GM08714 (cell line): Measurements from ENCODE around the gene TTC24.

Experiments used
- H3K4me3 ChIP-seq: fragments of 200-500 bp; sonication (Bioruptor generic); 2 replicates; pipeline ENCODE4 v1.5.1; 2014; ENCODE audit warnings: mild to moderate bottlenecking, low read length, inconsistent platforms
- ZNF274 ChIP-seq: IDR thresholded peaks from 2 replicates; pipeline ENCODE4 v1.6.1; 2012; ENCODE audit warnings: mild to moderate bottlenecking, low read depth, low read length

The TTC24 gene

DNA sequence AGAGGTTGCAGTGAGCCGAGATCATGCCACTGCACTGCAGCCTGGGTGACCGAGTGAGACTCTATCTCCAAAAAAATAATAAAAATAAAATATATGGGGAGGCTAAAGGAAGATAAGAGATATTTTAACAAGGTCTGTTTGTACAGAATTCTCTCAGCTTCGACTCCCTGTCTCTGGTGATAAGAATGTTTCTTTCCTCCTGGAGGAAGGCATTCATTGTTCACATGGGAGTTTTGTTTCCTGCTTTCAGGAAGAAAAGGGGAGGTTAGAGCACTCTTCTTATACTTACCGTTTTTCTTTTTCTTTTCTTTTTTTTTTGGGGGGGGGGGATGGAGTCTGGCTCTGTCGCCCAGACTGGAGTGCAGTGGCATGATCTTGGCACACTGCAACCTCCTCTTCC, 10.0 kb downstream of the TTC24 start:
- H3K4me3 ChIP-seq: no peak overlapping the region
- no peak for TF ChIP-seq ZNF274

DNA sequence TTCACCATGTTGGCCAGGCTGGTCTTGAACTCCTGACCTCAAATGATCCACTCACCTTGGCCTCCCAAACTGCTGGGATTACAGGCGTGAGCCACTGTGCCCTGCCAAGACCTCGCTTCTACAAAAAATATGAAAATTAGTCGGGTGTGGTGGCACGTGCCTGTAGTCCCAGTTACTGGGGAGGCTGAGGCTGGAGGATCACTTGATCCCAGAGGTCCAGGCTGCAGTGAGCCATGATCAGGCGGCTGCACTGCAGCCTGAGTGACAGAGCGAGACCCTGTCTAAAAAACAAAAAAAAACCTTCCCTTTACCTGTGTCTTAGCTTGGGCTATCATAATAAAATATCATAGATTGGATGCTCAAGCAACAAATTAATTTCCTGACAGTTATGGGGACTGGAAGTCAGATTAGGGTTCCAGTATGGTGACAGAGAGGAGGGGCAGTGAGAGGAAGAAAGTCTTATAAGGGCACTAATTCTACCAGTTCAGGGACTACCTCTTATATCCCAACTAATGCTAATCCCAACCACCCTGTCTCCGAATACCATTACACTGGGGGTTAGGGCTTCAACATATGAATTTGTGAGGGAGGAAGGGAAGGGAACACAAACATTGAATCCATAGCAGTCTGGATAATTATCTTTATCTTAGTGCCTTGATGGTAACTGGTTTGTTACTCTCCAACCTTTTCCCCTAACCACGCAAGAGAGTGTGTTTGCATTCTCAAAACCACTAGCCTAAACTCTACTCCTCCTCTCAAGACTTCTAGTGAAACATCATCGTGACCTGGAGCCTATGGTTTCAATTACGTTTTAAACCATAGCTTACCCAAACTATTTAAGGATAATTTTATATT, 11.0 kb downstream of the TTC24 start:
- TF ChIP-seq ZNF274: no peak
- H3K4me3 ChIP-seq: no peak overlapping the region

DNA sequence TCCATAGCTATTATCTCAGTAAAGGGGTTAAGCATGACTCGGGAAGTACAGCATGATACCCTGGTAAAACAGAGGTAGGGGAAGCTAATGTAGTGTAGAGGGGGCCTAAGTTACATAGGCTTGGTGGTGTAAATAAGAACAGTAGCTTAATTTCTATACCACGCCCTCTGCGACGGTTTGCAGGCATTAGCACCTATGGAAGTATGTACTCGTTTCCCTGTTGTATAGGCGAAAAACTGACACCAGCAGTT, 11.6 kb downstream of the TTC24 start:
- no peak for TF ChIP-seq ZNF274

DNA sequence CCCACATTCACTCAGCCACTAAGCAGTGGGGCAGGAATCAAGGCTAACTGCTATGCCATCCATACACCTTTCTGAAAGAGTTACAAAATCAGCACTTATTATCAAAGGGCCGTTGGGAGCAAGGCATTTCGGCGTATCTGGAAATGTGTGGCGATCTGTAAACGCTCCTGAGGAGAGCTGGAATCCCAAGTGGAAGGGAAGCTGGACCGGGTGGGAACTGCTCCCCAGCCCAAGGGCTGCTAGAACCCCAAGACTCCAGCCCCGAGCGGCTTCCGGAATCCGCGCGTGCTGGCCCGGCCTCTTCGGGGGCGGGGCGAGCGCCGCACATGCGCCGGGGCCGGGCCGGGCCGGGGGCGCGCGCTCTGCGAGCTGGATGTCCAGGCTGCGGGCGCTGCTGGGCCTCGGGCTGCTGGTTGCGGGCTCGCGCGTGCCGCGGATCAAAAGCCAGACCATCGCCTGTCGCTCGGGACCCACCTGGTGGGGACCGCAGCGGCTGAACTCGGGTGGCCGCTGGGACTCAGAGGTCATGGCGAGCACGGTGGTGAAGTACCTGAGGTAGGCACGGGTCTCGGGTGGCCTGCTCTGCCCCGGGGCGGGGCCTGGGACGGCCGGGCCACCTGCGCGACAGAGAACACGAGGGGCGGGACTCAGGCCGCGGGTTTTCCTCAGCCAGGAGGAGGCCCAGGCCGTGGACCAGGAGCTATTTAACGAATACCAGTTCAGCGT, 12.1 kb downstream of the TTC24 start, which contains the start of gene NAXE:
NAXE (plus strand) TSS at position 345 of the 726 bp plus-strand sequence; CDS start at position 374, 29 bp downstream.
- TF ChIP-seq ZNF274: no peak
- peak within 1 kb of the TSS; percentile 81 for H3K4me3 ChIP-seq

More for the DNA sequence above, 11.6 kb downstream of the TTC24 start:
- peak overlapping the region; percentile 81 for H3K4me3 ChIP-seq

DNA sequence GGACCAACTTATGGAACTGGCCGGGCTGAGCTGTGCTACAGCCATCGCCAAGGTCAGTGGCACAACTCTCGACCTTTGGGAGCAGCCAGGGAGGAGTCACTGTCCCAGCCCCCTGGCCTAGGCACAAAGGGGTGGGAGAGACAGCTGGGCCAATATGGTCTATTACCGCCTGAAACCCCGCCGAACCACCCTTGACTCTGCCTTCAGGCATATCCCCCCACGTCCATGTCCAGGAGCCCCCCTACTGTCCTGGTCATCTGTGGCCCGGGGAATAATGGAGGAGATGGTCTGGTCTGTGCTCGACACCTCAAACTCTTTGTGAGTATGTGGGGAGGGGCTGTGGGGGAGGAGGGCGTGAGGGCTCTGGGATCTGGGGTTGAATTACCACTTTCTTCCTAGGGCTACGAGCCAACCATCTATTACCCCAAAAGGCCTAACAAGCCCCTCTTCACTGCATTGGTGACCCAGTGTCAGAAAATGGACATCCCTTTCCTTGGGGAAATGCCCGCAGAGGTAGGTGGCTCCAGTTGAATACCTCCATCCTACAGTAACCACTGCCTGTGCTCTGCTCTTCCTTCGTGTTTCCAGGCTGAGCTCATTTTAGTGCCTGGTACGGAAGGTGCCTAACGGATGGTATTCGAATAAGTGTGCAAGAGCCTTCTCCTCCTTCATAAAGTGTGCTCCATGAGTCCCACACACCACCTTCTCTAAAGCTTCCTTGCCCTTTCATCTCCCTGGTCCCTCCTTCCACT, 12.8 kb downstream of the TTC24 start:
- no peak for TF ChIP-seq ZNF274
- peak overlapping the region; percentile 81 for H3K4me3 ChIP-seq

DNA sequence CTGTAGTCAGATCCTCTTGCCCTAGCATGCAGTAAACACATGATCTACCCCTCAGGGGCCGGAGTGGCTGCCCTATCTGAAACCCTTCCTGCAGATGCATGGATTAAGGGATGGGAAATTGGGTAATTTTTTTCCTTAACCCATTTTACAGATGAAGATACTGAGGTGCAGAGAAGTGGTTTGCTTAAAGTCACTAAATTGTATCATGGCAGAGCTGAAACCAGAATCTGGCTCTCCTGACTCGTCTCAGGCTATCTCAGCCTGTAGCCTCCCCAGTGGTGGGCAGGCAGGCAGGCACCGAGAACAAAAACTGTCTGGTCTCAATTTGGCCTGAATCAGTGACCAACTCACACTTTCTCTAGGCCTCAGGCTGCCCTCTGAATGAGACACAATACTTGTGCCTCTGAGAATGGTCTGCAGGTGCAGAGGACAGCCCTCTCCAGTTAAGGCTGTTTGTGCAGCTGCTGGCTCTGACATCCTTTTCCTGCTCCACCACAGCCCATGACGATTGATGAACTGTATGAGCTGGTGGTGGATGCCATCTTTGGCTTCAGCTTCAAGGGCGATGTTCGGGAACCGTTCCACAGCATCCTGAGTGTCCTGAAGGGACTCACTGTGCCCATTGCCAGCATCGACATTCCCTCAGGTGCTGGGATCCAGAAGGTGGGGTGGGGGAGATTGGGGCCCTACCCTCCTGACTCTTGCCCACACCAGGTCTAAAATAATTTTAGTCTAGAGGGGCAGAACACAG, 13.6 kb downstream of the TTC24 start:
- TF ChIP-seq ZNF274: no peak
- no peak overlapping the region for H3K4me3 ChIP-seq

DNA sequence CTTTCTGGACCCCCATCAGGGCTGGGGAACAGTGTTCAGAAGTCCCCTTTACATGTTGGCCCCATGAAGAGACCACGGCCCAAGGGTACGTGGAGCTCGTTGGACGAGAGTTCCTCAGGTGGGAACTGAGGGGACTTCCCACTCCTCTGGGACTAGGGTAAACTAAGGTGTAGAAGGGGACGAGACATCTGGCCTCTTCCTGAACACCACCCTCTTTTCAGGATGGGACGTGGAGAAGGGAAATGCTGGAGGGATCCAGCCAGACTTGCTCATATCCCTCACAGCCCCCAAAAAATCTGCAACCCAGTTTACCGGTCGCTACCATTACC, 14.1 kb downstream of the TTC24 start:
- no peak overlapping the region for H3K4me3 ChIP-seq
- no peak for TF ChIP-seq ZNF274

DNA sequence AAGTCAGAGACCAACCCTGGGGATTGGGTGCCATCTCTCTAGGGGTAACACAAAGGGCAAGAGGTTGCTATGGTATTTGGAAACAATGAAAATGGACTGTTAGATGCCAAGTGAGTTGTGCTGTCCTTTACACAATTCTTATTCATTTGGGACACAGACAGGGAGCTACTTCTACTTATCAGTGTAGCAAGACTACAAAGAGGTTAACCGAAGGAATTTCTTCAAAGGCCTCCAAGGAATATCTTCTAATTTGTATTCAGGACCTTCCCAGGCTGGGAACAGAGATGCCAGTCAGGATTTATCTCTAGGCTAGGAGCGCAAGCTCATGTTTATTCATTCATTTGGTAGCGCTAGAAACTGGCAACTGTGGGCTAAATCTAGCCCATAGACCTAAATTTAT, 14.7 kb downstream of the TTC24 start:
- TF ChIP-seq ZNF274: no peak
- H3K4me3 ChIP-seq: no peak overlapping the region

DNA sequence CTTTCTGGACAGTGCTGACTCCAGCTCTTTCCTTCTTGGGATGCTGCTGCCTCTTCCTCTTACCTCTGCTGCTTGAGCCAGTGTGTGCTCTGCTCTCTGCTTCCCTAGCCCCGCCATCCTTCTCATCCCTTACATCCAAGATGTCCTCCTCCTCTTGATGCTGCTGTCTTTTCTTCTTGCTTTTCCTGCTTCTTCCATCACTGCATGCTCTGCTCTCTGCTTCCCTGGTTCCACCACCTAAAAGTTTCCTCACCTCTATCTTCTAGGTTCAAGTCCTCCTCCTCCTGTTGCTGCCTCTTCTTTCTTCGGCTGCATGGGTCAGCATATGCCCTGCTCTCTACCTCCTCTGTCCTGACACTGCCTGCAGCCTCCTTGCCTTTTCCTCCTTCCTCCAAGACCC, 15.5 kb downstream of the TTC24 start:
- no peak overlapping the region for H3K4me3 ChIP-seq
- TF ChIP-seq ZNF274: no peak

DNA sequence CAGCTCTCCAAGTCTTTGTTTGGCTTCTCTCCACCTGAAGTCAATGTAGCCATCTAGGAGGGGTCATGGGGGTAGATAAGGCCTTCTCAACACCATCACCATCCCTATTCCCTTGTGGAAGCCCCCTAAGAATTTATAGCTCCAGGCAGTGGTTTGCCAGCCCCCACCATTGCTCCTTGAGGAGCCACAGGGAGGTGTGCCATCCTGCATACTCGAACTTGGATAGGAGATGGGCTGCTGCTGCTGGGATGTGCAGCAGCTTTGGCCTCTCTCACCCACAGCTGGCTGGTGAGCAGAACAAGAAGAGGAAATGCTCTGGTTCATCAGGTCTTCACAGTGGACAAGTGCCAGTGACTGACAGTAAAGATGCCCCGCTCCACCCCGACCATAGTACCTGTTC, 16.9 kb downstream of the TTC24 start:
- TF ChIP-seq ZNF274: no peak
- H3K4me3 ChIP-seq: no peak overlapping the region

DNA sequence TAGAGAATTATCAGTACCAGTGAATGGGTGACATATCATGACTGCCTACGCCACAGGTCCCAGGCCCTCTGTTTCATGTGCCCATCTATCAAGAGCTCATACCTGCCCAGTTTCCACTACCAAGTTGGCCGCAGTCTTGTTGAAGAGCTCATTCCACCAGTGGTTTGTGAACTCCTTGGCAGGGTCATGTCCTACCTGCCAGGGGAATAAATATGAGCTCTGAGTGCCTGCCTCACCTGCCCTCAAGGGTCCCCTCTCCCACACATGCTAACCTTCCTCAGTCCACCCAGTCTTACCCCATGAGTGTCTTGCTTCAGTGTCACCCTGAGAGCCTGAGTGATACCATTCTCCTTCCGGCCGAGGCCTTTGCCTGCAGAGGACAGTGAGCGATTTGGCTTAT, 18.6 kb downstream of the TTC24 start:
- no peak overlapping the region for H3K4me3 ChIP-seq
- TF ChIP-seq ZNF274: no peak

DNA sequence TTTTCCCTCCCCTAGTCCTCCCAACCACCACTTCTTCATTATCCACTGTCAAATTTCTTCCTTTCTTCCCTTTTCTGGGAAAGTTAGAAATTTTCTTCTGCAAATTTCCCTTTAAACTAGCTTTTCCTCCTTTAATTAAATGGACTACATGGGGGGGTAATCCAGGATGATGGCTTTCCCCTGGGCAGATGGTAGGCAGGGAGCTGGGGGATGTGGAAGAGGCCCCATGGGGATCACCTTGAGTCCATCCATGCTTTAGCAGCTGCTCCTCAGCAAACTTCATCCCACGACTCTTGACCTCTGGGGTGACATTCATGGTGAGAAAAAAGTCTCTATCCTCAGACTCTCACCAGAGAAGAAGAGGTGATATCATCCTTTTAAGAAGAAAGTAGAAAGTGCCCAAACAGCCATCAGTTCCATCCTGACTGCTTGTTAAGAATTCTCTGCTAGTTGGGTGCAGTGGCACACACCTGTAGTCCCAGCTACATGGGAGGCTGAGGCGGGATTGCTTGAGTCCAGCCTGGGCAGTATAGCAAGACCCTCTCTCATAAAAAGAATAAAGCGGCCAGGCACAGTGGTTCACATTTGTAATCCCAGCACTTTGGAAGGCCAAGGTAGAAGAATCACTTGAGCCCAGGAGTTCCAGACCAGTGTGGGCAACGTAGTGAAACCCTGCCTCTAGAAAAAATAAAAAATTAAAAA, 19.4 kb downstream of the TTC24 start:
- H3K4me3 ChIP-seq: no peak overlapping the region
- TF ChIP-seq ZNF274: no peak

DNA sequence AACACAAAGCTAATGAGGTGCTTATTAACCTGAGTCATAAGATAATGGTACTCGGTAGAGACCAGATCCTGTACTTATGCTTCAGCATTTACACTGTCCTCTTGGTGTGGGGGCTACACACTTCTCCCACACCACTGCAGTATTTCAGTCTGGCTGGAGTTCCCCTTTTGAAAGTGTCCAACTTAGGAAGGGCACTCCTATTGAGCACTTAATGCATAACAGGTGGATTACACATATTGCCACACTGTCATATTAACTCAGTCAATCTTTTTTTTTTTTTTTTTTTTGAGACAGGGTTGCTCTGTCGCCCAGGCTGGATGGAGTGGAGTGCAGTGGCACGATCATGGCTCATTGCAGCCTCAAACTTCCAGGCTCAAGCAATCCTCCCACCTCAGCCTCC, 20.3 kb downstream of the TTC24 start:
- peak overlapping the region; percentile 87; the same call in 1 of the 2 replicates for H3K4me3 ChIP-seq
- TF ChIP-seq ZNF274: no peak
